ENCODE measurements around the gene DNAI1.

The DNAI1 gene

DNA sequence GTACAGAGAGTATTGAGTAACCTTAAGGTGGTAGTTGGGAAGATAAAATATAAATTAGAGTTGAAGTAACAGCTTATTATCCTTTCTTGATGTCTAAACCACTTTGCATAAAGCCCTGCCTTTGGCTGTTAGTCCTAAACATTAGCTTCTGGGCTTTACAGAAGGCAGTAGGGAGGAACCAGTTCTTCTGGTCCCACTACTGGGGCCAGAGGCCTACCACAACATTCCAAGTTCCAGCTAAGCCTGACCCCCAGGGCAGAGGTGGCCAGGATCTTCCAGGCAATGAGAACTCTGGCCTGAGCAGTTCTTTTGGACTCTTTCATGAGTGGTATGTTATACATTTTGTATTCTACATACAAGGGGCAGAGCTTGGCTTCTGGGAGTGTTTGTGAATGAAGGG is 26.1 kb downstream of the DNAI1 start:
- H3K27me3 ChIP-seq (ENCODE audit: insufficient read depth, low read length, poor library complexity), result peaks cover 6% of the 10 kb centered on the region
- no peaks in the 10 kb centered on the region for H4K20me1 ChIP-seq (ENCODE audit: insufficient read depth, low read length)
- ATAC-seq (ENCODE audit: insufficient read depth, low read depth), result no peak
- no peak overlapping the region for H2AFZ ChIP-seq (ENCODE audit: low read depth, low read length)
- no peak overlapping the region for H3K9ac ChIP-seq (ENCODE audit: low read depth, low read length)
- no peak for TF ChIP-seq EZH2 (IDR thresholded peaks at IDR 0.05; ENCODE audit: borderline replicate concordance, low read depth, low read length, severe bottlenecking)
- TF ChIP-seq, protein P1, sequence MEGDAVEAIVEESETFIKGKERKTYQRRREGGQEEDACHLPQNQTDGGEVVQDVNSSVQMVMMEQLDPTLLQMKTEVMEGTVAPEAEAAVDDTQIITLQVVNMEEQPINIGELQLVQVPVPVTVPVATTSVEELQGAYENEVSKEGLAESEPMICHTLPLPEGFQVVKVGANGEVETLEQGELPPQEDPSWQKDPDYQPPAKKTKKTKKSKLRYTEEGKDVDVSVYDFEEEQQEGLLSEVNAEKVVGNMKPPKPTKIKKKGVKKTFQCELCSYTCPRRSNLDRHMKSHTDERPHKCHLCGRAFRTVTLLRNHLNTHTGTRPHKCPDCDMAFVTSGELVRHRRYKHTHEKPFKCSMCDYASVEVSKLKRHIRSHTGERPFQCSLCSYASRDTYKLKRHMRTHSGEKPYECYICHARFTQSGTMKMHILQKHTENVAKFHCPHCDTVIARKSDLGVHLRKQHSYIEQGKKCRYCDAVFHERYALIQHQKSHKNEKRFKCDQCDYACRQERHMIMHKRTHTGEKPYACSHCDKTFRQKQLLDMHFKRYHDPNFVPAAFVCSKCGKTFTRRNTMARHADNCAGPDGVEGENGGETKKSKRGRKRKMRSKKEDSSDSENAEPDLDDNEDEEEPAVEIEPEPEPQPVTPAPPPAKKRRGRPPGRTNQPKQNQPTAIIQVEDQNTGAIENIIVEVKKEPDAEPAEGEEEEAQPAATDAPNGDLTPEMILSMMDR (IDR thresholded peaks at IDR 0.05; ENCODE audit: borderline replicate concordance, extremely low read depth, low read length, poor library complexity, severe bottlenecking), result no peak
- H3K4me3 ChIP-seq (ENCODE audit: low read depth in 1 of 2, low read length in 2 of 2), result no peak overlapping the region
- H3K27ac ChIP-seq (ENCODE audit: low read length), result no peak overlapping the region
- H3K4me2 ChIP-seq (ENCODE audit: insufficient read depth, low read length), result no peak overlapping the region
- no peaks in the 10 kb centered on the region for H3K79me2 ChIP-seq (ENCODE audit: insufficient read depth, low read length)
- H3K9me3 ChIP-seq (ENCODE audit: insufficient read depth, low read length, severe bottlenecking), result no peaks in the 10 kb centered on the region
- DNase-seq, result no peak
- H3K4me1 ChIP-seq (ENCODE audit: insufficient read depth, low read length), result no peaks in the 10 kb centered on the region
- no peaks in the 10 kb centered on the region for H3K36me3 ChIP-seq (ENCODE audit: insufficient read depth, low read length)

DNA sequence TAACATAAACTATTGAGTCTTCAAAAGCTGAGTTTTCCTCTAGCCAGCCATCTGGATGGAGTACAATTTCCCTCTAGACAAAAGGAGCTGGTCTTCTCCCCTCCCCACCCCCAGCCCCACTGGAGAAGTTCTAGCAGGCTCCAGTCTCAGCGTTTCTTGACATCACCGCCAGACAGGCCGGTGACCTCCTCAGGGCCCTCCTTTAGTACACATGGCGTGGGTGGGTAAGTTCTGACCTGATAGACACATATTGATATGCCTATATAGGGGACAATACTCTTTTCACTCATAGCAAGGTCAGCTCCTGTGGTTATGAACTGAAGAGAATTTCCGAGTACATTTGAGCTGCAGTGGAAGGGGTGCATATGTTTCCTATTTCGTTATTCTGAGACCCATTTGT is 27.2 kb downstream of the DNAI1 start:
- Histone ChIP-seq H3K27ac (ENCODE audit: low read length) (no peak overlapping the region), H3K36me3 (ENCODE audit: insufficient read depth, low read length) (no peaks in the 10 kb centered on the region)

DNA sequence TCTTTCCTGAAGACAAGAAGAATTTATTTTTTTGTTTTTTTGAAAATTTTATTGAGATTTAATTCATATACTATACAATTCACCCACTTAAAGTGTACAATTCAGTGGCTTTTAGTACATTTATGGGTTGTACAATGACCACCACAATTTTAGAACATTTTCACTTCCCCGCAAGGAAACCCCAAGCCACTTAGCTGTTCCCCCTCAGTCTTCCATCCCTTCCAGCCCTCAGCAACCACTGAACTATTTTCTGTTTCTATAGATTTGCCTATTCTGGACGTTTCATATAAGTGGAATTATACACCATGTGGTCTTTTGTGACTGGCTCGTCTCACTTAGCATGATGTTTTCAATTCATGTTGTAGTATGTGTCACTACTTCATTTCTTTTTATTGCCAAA is 28.0 kb downstream of the DNAI1 start:
- Histone ChIP-seq H3K4me1 (ENCODE audit: insufficient read depth, low read length) (no peaks in the 10 kb centered on the region), H3K27me3 (ENCODE audit: insufficient read depth, low read length, poor library complexity) (peaks cover 6% of the 10 kb centered on the region), H3K4me2 (ENCODE audit: insufficient read depth, low read length) (no peak overlapping the region), H2AFZ (ENCODE audit: low read depth, low read length) (no peak overlapping the region), H3K27ac (ENCODE audit: low read length) (no peak overlapping the region), H3K79me2 (ENCODE audit: insufficient read depth, low read length) (no peaks in the 10 kb centered on the region), H3K9me3 (ENCODE audit: insufficient read depth, low read length, severe bottlenecking) (no peaks in the 10 kb centered on the region), H3K4me3 (ENCODE audit: low read depth in 1 of 2, low read length in 2 of 2) (no peak overlapping the region), H4K20me1 (ENCODE audit: insufficient read depth, low read length) (no peaks in the 10 kb centered on the region), H3K9ac (ENCODE audit: low read depth, low read length) (no peak overlapping the region), H3K36me3 (ENCODE audit: insufficient read depth, low read length) (no peaks in the 10 kb centered on the region)
- no peak for ATAC-seq (ENCODE audit: insufficient read depth, low read depth)
- DNase-seq, result no peak
- TF ChIP-seq, protein P1 (IDR thresholded peaks at IDR 0.05; ENCODE audit: borderline replicate concordance, extremely low read depth, low read length, poor library complexity, severe bottlenecking), result no peak
- no peak for TF ChIP-seq EZH2 (IDR thresholded peaks at IDR 0.05; ENCODE audit: borderline replicate concordance, low read depth, low read length, severe bottlenecking)

More for the DNA sequence above, 27.2 kb downstream of the DNAI1 start:
- Histone ChIP-seq H3K79me2 (ENCODE audit: insufficient read depth, low read length) (no peaks in the 10 kb centered on the region), H3K9me3 (ENCODE audit: insufficient read depth, low read length, severe bottlenecking) (no peaks in the 10 kb centered on the region), H3K4me2 (ENCODE audit: insufficient read depth, low read length) (no peak overlapping the region), H3K4me3 (ENCODE audit: low read depth in 1 of 2, low read length in 2 of 2) (no peak overlapping the region), H2AFZ (ENCODE audit: low read depth, low read length) (no peak overlapping the region), H3K27me3 (ENCODE audit: insufficient read depth, low read length, poor library complexity) (peaks cover 6% of the 10 kb centered on the region), H3K9ac (ENCODE audit: low read depth, low read length) (no peak overlapping the region), H3K4me1 (ENCODE audit: insufficient read depth, low read length) (no peaks in the 10 kb centered on the region), H4K20me1 (ENCODE audit: insufficient read depth, low read length) (no peaks in the 10 kb centered on the region)
- no peak for TF ChIP-seq EZH2 (IDR thresholded peaks at IDR 0.05; ENCODE audit: borderline replicate concordance, low read depth, low read length, severe bottlenecking)
- TF ChIP-seq, protein P1 (IDR thresholded peaks at IDR 0.05; ENCODE audit: borderline replicate concordance, extremely low read depth, low read length, poor library complexity, severe bottlenecking), result no peak
- ATAC-seq (ENCODE audit: insufficient read depth, low read depth), result no peak
- no peak for DNase-seq

DNA sequence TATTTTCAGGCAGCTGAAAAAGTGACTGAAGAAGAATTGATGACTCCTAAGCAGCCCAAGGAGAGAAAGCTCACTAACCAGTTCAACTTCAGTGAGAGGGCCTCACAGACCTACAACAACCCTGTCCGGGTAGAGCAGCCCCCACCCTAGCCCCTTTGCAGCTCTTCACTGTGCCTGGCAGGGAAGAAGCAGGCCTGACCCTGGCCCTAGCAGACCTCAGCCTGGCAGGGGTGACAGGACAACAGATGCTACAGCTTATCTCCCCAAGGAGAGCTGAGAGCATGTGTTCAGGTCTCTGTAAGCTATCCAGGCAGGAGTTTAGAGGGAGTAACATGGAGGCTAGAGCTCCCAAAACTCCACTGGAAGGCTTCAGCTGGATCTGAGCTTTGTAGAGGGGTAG is 31.8 kb downstream of the DNAI1 start:
- Histone ChIP-seq H3K79me2 (ENCODE audit: insufficient read depth, low read length) (no peaks in the 10 kb centered on the region), H2AFZ (ENCODE audit: low read depth, low read length) (no peak overlapping the region), H3K4me2 (ENCODE audit: insufficient read depth, low read length) (no peak overlapping the region), H3K4me1 (ENCODE audit: insufficient read depth, low read length) (no peaks in the 10 kb centered on the region), H3K36me3 (ENCODE audit: insufficient read depth, low read length) (no peaks in the 10 kb centered on the region), H3K27ac (ENCODE audit: low read length) (no peak overlapping the region), H3K27me3 (ENCODE audit: insufficient read depth, low read length, poor library complexity) (peaks cover 5% of the 10 kb centered on the region), H3K9ac (ENCODE audit: low read depth, low read length) (no peak overlapping the region), H4K20me1 (ENCODE audit: insufficient read depth, low read length) (no peaks in the 10 kb centered on the region), H3K4me3 (ENCODE audit: low read depth in 1 of 2, low read length in 2 of 2) (no peak overlapping the region), H3K9me3 (ENCODE audit: insufficient read depth, low read length, severe bottlenecking) (no peaks in the 10 kb centered on the region)
- no peak for DNase-seq
- TF ChIP-seq, protein P1 (IDR thresholded peaks at IDR 0.05; ENCODE audit: borderline replicate concordance, extremely low read depth, low read length, poor library complexity, severe bottlenecking), result no peak
- no peak for TF ChIP-seq EZH2 (IDR thresholded peaks at IDR 0.05; ENCODE audit: borderline replicate concordance, low read depth, low read length, severe bottlenecking)
- no peak for ATAC-seq (ENCODE audit: insufficient read depth, low read depth)

Measured in DND-41 (cell line).